Stimulated activated CD8-positive, alpha-beta memory T cell treated with anti-CD3 and anti-CD28 coated beads, Interleukin-15, amount 100 ng/mL, for 4 hours (primary cell): ENCODE data around the gene PTMA.
"Not testable (repeated sequence)": the region's sequence is repeated elsewhere in the genome, so short reads cannot be mapped to it uniquely, and the experiment has no call there.

Source experiments
- DNase-seq, 2 donors: peaks; one replicate each; pipeline ENCODE4 v3.0.0-alpha.2; 2020; ENCODE audit warnings: low read depth in 2 of 2

Gene PTMA

GRCh38 chr2:231716666-231717280 is 8.4 kb downstream of the PTMA start:
- no peak for DNase-seq

- DNase-seq, result no peak
These were observed 9.2 kb downstream of the PTMA start for GRCh38 chr2:231717281-231718171.

- DNase-seq, result no peak
These were observed 10.5 kb downstream of the PTMA start for GRCh38 chr2:231718799-231719198.

- no peak for DNase-seq
These were observed 12.1 kb downstream of the PTMA start for GRCh38 chr2:231720292-231720986.

GRCh38 chr2:231720987-231721966 is 13.0 kb downstream of the PTMA start:
- DNase-seq, result no peak

GRCh38 chr2:231722721-231723307 is 14.5 kb downstream of the PTMA start:
- DNase-seq, result no peak

- DNase-seq, result no peak
These were observed 17.2 kb downstream of the PTMA start for GRCh38 chr2:231725476-231725875.

- DNase-seq, result no peak
These were observed 18.0 kb downstream of the PTMA start for GRCh38 chr2:231726276-231726675.

GRCh38 chr2:231727621-231728020 is 19.3 kb downstream of the PTMA start:
- DNase-seq, result no peak

- no peak for DNase-seq
These were observed 24.3 kb downstream of the PTMA start for GRCh38 chr2:231732604-231733003.

- DNase-seq, result no peak
These were observed 29.4 kb downstream of the PTMA start for GRCh38 chr2:231737761-231738160.

GRCh38 chr2:231743376-231744116 is 35.2 kb downstream of the PTMA start:
- DNase-seq, result no peak

- DNase-seq, result no peak
These were observed 37.1 kb downstream of the PTMA start for GRCh38 chr2:231745303-231746038.

- not testable (repeated sequence) for DNase-seq
These were observed 40.0 kb downstream of the PTMA start for GRCh38 chr2:231748153-231748896.

- DNase-seq, result not testable (repeated sequence)
These were observed 40.7 kb downstream of the PTMA start for GRCh38 chr2:231749016-231749415.

- DNase-seq, result no peak
These were observed 42.9 kb downstream of the PTMA start for GRCh38 chr2:231751042-231751815.

- DNase-seq, result no peak
These were observed 43.7 kb downstream of the PTMA start for GRCh38 chr2:231752061-231752460.

GRCh38 chr2:231761735-231762134 is 53.4 kb downstream of the PTMA start:
- no peak for DNase-seq
